K562 (cell line): ENCODE data around the gene ACBD3. TPM values are rescaled to one million over a fixed set of nuclear protein-coding genes. Genes with fewer than 3 reads are reported as not detected.

Source experiments
- ATF6 ChIP-seq: sonication (generic); formaldehyde crosslinking; IDR thresholded peaks from 2 replicates; pipeline ENCODE4 v1.4.0; 2020; ENCODE audit warnings: mild to moderate bottlenecking, missing genetic modification reagents
- CREB1 ChIP-seq, 2 experiments: sonication (generic) in 1 of 2; formaldehyde crosslinking in 1 of 2; IDR thresholded peaks; 2 replicates each; pipeline versions ENCODE4 v1.6.1 to v1.8.0; 2012 to 2022; ENCODE audit warnings: inconsistent platforms in 1 of 2, mild to moderate bottlenecking in 1 of 2, missing genetic modification reagents in 1 of 2, moderate library complexity in 1 of 2
- ELF1 ChIP-seq: fragments of 200-800 bp; sonication (Bioruptor generic); IDR thresholded peaks from 2 replicates; pipeline ENCODE4 v1.6.1; 2016; ENCODE audit warnings: missing genetic modification characterization, missing compliant biosample characterization
- GABPB2 ChIP-seq: fragments of 250-450 bp; sonication (Bioruptor Pico); conservative IDR thresholded peaks from 2 replicates; pipeline ENCODE4 v1.5.1; 2021; ENCODE audit warnings: mild to moderate bottlenecking
- MTA2 ChIP-seq: fragments of 450-650 bp; IDR thresholded peaks from 2 replicates; pipeline ENCODE4 v1.6.1; 2016; ENCODE audit warnings: low read depth
- ZNF347 ChIP-seq: fragments of 450-650 bp; formaldehyde crosslinking; IDR thresholded peaks from 2 replicates; pipeline ENCODE4 v1.4.0; 2020; ENCODE audit warnings: low read depth, mild to moderate bottlenecking, moderate library complexity
- polyA plus RNA-seq, 8 experiments: library from polyadenylated mRNA; depleted of rRNA in 4 of 8; stranded (reverse) in 5 of 8; unstranded in 3 of 8; fragments of >200 nt; fragmentation: Nextera tagmentation in 2 of 8; fragmentation: Illumina TruSeq in 1 of 8; extraction: Ambion mirVana in 2 of 8; extraction: Trizol in 1 of 8; gene quantifications; 2 replicates each; pipeline versions ENCODE4 v1.2.1 to v1.2.3, GENCODE V29; 2011 to 2014; ENCODE audit warnings: inconsistent platforms in 1 of 8, missing spikeins in 1 of 8
- total RNA-seq, 7 experiments: library from RNA; depleted of rRNA in 6 of 7; stranded (reverse); fragments of >200 nt in 6 of 7; fragmentation: Illumina TruSeq in 2 of 7; extraction: Trizol in 2 of 7; gene quantifications; 2 replicates each; pipeline versions ENCODE4 v1.2.1 to v1.2.3, GENCODE V29; 2011 to 2021; ENCODE audit warnings: low replicate concordance in 1 of 7
- TF ChIP-seq, protein P1 (sequence below): fragments of 450-650 bp; IDR thresholded peaks from 2 replicates; pipeline ENCODE4 v1.6.1; 2018; ENCODE audit not compliant: partially characterized antibody

Gene ACBD3
- total and polyA plus RNA-seq, 9 of the 15 experiments (the other 6 are each of a cell fraction or from before 2014, with no cell fraction given): 11.1 to 36.7 (median 26.9) TPM

- TF ChIP-seq, protein P1, sequence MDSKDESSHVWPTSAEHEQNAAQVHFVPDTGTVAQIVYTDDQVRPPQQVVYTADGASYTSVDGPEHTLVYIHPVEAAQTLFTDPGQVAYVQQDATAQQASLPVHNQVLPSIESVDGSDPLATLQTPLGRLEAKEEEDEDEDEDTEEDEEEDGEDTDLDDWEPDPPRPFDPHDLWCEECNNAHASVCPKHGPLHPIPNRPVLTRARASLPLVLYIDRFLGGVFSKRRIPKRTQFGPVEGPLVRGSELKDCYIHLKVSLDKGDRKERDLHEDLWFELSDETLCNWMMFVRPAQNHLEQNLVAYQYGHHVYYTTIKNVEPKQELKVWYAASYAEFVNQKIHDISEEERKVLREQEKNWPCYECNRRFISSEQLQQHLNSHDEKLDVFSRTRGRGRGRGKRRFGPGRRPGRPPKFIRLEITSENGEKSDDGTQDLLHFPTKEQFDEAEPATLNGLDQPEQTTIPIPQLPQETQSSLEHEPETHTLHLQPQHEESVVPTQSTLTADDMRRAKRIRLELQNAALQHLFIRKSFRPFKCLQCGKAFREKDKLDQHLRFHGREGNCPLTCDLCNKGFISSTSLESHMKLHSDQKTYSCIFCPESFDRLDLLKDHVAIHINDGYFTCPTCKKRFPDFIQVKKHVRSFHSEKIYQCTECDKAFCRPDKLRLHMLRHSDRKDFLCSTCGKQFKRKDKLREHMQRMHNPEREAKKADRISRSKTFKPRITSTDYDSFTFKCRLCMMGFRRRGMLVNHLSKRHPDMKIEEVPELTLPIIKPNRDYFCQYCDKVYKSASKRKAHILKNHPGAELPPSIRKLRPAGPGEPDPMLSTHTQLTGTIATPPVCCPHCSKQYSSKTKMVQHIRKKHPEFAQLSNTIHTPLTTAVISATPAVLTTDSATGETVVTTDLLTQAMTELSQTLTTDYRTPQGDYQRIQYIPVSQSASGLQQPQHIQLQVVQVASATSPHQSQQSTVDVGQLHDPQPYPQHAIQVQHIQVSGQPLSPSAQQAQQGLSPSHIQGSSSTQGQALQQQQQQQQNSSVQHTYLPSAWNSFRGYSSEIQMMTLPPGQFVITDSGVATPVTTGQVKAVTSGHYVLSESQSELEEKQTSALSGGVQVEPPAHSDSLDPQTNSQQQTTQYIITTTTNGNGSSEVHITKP: no peak
- TF ChIP-seq ZNF347 (CRISPR knock-in tag) (no peak), GABPB2 (no peak), MTA2 (no peak), ATF6 (CRISPR knock-in tag) (no peak), ELF1 (tag) (peak; percentile 39; the same call in 1 of the 2 replicates), CREB1 (IDR thresholded peaks at IDR 0.05) (no peak), CREB1 (CRISPR knock-in tag; IDR thresholded peaks at IDR 0.05) (no peak)
- TF ChIP-seq, all 486 proteins: peak for 11
Measured at GRCh38 chr1:226185141-226186036, 1.2 kb downstream of the ACBD3 start (continued).
